GM19238 (cell line): Measurements from ENCODE around the gene SAMHD1.

Source experiments
- DNase-seq: peaks from one replicate; pipeline ENCODE4 v3.0.0; 2011; ENCODE audit warnings: low spot score; ENCODE audit not compliant: insufficient read length

The SAMHD1 gene

GRCh38 chr20:36873498-36874189, 77.9 kb downstream of the SAMHD1 start:
- no peak for DNase-seq

- no peak for DNase-seq
Measured at GRCh38 chr20:36872852-36873251, 78.7 kb downstream of the SAMHD1 start.

- DNase-seq: no peak
Measured at GRCh38 chr20:36871640-36872570, 79.6 kb downstream of the SAMHD1 start.

GRCh38 chr20:36866681-36867495, 84.6 kb downstream of the SAMHD1 start:
- DNase-seq: no peak

- no peak for DNase-seq
Measured at GRCh38 chr20:36866164-36866563, 85.3 kb downstream of the SAMHD1 start.

- no peak for DNase-seq
Measured at GRCh38 chr20:36865861-36866149, 85.7 kb downstream of the SAMHD1 start.

- no peak for DNase-seq
Measured at GRCh38 chr20:36865076-36865860, 86.2 kb downstream of the SAMHD1 start.

GRCh38 chr20:36862857-36863668, 88.4 kb downstream of the SAMHD1 start:
- DNase-seq: no peak

- no peak for DNase-seq
Measured at GRCh38 chr20:36861875-36862801, 89.4 kb downstream of the SAMHD1 start.

GRCh38 chr20:36861625-36861874, 90.0 kb downstream of the SAMHD1 start:
- no peak for DNase-seq

GRCh38 chr20:36860811-36861624, 90.5 kb downstream of the SAMHD1 start:
- no peak for DNase-seq

GRCh38 chr20:36860339-36860738, 91.2 kb downstream of the SAMHD1 start:
- no peak for DNase-seq

GRCh38 chr20:36859700-36860330, 91.7 kb downstream of the SAMHD1 start:
- no peak for DNase-seq

GRCh38 chr20:36859282-36859555, 92.3 kb downstream of the SAMHD1 start:
- DNase-seq: no peak

GRCh38 chr20:36856691-36857635, 94.5 kb downstream of the SAMHD1 start:
- DNase-seq: no peak

- no peak for DNase-seq
Measured at GRCh38 chr20:36856195-36856594, 95.3 kb downstream of the SAMHD1 start.

GRCh38 chr20:36855241-36855657, 96.3 kb downstream of the SAMHD1 start:
- no peak for DNase-seq
